Posterior cingulate gyrus (tissue), 11 donors: ENCODE results near the gene RIPPLY3.

Experiments
- DNase-seq, 10 donors: peaks; one replicate each; pipeline versions ENCODE4 v3.0.0 to v3.0.0-alpha.2; 2020 to 2021; ENCODE audit warnings: mixed read lengths in 3 of 10
- intact Hi-C: fragments of 100-400 bp; cut with DNase I; formaldehyde crosslinking; loops from one replicate; pipeline ENCODE4 v1.15.1; 2023

Gene RIPPLY3

GRCh38 chr21:37006486-37007291, at the start of gene RIPPLY3:
RIPPLY3 (plus strand) TSS chr21:37006702; CDS start chr21:37006773, 71 bp downstream.
- intact Hi-C loops: no loop called here
- DNase-seq: no peak

GRCh38 chr21:36959020-36959835, 47.3 kb upstream of the RIPPLY3 start:
- intact Hi-C loops: no loop called here
- no peak for DNase-seq

GRCh38 chr21:36960676-36961284, 45.7 kb upstream of the RIPPLY3 start:
- DNase-seq: peak in 4 of 10 donors; percentile 44 to 87 (median 62)
- intact Hi-C loops: no loop called here

- peak in 1 of 10 donors; percentile 73 for DNase-seq
- intact Hi-C loops: no loop called here
These were observed 44.3 kb upstream of the RIPPLY3 start for GRCh38 chr21:36962098-36962780.

- no peak for DNase-seq
- intact Hi-C loops: no loop called here
These were observed 42.1 kb upstream of the RIPPLY3 start for GRCh38 chr21:36964398-36964797.

GRCh38 chr21:36964827-36965719, 41.4 kb upstream of the RIPPLY3 start:
- DNase-seq: no peak
- intact Hi-C loops: no loop called here

GRCh38 chr21:36965720-36966065, 40.8 kb upstream of the RIPPLY3 start:
- intact Hi-C loops: no loop called here
- DNase-seq: no peak

GRCh38 chr21:36966066-36966820, 40.3 kb upstream of the RIPPLY3 start, which contains the start of gene HLCS:
HLCS (minus strand) TSS chr21:36966669; CDS start chr21:36966638, 31 bp downstream.
- peak in 6 of 10 donors; percentile 22 to 90 (median 71) for DNase-seq
- intact Hi-C loops: no loop called here

GRCh38 chr21:36966821-36967768, 39.4 kb upstream of the RIPPLY3 start:
- intact Hi-C loops: no loop called here
- DNase-seq: peak in 2 of 10 donors; percentile 72 to 84

- intact Hi-C loops: no loop called here
- DNase-seq: no peak
These were observed 38.1 kb upstream of the RIPPLY3 start for GRCh38 chr21:36968414-36968813.

GRCh38 chr21:36968976-36969375, 37.5 kb upstream of the RIPPLY3 start:
- intact Hi-C loops: no loop called here
- DNase-seq: no peak

GRCh38 chr21:36973986-36974850, 32.3 kb upstream of the RIPPLY3 start:
- no peak for DNase-seq
- intact Hi-C loops: no loop called here

- intact Hi-C loops: no loop called here
- no peak for DNase-seq
These were observed 31.7 kb upstream of the RIPPLY3 start for GRCh38 chr21:36974851-36975192.

- intact Hi-C loops: no loop called here
- DNase-seq: no peak
These were observed 30.2 kb upstream of the RIPPLY3 start for GRCh38 chr21:36976228-36976861.

GRCh38 chr21:36976882-36977651, 29.4 kb upstream of the RIPPLY3 start:
- intact Hi-C loops: no loop called here
- no peak for DNase-seq
